Stimulated activated CD4-positive, alpha-beta T cell treated with anti-CD3 and anti-CD28 coated beads, Interleukin-4, amount 100 ng/mL, for 48 hours (primary cell): ENCODE measurements around the gene DOP1A.

Experiments
- DNase-seq, 2 donors: peaks; one replicate each; pipeline ENCODE4 v3.0.0-alpha.2; 2020; ENCODE audit warnings: low read depth in 2 of 2

Gene DOP1A

GRCh38 chr6:83067448-83068439 lies at the start of gene DOP1A:
TSS of gene DOP1A (plus strand) at chr6:83067671. CDS start at chr6:83096978, 29,307 bp downstream.
- peak; percentile 97 for DNase-seq

GRCh38 chr6:83019741-83020140 lies 47.7 kb upstream of the DOP1A start:
- DNase-seq = no peak

- DNase-seq = no peak
Observed at GRCh38 chr6:83031689-83032088, 35.8 kb upstream of the DOP1A start.

DNA sequence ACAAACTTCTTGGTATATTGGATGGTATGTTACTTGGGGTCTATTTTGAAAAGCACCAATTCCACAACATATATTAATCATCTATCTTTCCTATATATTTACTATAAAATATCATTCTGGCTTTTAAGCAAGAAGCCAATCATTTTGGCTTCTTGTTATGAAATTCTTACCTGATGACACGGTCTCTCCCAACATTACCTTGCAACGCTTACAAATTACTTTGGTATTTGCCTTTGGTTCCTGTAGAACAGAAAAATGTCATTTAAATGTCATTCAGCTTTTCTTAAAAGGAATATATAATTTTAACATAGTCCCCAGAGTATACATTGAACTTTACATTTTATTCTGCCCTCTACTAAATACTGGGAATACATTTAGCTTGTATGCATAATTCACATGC lies 29.2 kb upstream of the DOP1A start:
- DNase-seq = no peak

GRCh38 chr6:83042467-83043053 lies 24.9 kb upstream of the DOP1A start:
- no peak for DNase-seq

DNA sequence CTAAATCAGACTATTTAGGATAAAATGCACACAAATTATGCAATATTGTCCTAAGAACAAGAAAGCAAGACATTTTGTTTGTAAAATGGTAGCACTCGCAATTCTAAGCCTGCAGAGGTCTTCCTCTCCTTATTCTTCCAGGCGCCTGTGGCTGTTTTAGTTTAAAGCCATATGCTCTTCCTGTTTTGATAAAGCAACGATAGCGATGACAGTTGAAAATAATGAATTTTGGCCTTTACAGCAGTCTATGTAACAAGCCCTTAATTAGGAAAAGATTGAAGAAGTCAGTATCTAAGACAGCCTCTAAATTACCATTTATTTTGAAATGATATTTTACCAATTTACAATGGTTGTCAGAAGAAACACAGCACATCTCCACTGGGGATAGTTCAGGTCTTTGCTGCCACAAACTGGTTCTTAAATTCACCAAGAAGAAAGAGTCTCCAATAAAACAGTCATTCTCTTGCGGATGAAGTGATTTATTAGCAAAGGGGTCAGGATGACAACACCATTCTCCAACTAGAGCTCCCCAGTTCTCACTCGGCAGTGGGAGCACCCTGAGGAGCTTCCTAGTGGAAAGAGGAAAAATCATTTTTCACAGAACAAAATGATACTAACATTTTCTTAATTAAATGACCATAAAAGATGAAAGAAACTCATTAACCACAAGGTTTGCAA lies 23.2 kb upstream of the DOP1A start:
- no peak for DNase-seq

- no peak for DNase-seq
Observed at GRCh38 chr6:83047065-83047754, 20.3 kb upstream of the DOP1A start.

DNA sequence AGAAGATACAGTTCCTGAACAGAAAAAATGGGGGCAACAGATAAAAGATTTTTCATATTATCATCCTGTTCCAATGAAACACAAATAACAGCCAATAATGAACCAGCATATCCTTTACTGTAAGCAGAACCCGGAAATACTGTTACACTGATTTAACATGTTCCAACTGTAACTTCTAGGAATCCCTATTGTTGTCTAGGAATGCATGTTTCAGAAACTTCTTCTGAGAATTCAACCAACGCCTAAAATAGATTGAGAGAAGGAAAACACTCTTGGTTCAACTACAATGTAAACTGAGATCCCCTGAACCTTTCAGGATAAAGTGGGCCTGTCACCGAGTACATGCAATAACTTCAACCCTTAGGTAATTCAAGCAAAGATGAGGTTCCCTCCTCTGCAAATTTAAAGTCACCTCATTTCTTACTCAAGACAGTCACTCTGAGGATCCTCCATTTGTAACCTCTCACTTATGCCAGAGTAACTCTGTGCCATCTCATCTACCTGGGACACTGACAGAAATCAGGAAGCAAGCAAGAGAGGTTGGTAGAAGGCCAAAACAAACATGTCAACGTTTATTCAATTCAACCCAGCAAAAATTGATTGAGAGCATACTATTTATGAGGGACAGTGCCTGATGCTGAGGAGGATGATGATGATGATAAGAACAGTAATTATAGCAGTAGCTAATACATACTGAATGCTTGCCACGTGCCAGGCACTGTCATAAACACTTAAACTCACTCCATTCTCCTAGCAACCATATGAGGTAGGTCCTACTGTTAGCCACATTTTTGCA lies 15.9 kb upstream of the DOP1A start:
- DNase-seq = no peak

DNA sequence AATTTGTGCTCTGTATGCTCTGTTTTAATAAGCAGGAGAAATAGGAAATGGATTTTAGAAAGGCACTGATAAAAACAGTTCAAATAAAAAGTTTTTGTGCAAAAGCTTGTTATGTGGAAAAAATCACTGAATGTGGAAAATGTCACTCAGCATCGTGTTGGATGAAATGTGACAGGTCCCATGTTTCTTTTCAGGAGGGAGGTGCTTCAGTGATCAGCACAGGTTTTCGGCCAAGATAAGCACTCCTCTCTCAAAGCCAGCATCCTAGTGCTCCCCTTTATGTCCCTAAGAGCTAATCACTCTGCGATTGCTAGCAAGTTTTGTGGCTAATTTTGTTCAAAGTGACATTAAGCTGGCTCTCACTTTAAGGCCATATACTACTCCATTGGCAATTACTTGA lies 13.8 kb upstream of the DOP1A start:
- no peak for DNase-seq

- DNase-seq = peak in 1 of 2 donors; percentile 6
Observed at GRCh38 chr6:83055366-83055964, 12.0 kb upstream of the DOP1A start.

- no peak for DNase-seq
Observed at GRCh38 chr6:83057705-83058321, 9.7 kb upstream of the DOP1A start.

DNA sequence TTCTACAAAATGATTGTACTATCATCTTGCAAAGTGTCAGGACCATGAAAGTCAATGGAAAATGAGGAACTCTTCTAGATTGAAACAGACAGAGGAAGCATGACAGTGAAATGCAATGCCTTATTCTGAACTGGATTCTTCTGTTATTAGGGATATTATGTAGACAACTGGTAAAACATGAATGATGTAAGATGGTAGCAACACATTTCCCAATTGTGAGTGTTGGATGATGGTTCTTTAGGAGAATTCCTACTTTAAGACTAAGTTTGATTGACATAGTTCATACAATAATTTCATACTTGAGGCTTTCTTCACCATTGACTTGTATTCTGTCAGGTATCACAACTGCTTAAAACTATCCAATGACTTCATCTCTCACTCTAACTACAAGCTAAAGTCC lies 6.3 kb upstream of the DOP1A start:
- no peak for DNase-seq

- DNase-seq = no peak
Observed at GRCh38 chr6:83062225-83062624, 5.2 kb upstream of the DOP1A start.

- peak; percentile 92 to 94 for DNase-seq
Observed at GRCh38 chr6:83065511-83066192, 1.8 kb upstream of the DOP1A start, which contains the start of gene UBE3D. TSS of gene UBE3D (minus strand) at chr6:83065841. CDS start at chr6:83065718, 123 bp downstream.

DNA sequence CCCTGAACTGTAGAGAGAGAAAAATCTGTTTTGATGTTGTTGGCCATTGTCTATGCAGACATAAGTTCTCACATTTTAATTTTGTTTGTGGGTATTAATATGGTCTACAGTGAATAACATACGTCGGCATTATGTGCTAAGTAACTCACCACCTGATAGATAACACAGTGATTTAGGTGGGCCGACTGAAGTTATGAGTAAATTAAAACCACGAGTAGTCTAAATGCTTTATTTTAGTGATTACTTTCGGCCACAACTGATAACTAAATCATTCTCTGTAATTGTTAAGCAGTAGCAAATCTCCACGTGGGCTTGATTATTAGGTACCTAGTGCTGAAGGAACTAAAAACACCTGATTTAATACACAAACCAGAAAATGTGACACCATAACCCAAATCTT lies 1.1 kb downstream of the DOP1A start:
- DNase-seq = no peak

DNA sequence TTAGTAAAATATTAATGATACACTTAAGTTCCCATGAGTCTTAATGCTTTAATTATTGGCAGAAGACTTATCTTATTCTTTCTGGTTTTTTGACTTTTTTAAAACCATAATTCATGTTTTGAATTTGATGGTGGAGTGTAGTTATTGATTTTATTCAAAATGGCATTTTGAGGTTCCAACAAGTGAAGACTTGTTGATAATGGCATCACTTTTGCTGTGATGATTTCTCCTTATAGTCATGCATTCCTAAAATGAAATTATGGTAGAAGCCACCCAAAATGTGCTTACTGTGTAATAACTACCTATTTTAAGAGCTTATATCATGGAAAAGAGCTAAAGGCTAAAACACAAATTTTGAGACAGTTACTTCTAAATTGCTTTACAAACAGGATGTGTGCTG lies 2.2 kb downstream of the DOP1A start:
- DNase-seq = no peak

DNA sequence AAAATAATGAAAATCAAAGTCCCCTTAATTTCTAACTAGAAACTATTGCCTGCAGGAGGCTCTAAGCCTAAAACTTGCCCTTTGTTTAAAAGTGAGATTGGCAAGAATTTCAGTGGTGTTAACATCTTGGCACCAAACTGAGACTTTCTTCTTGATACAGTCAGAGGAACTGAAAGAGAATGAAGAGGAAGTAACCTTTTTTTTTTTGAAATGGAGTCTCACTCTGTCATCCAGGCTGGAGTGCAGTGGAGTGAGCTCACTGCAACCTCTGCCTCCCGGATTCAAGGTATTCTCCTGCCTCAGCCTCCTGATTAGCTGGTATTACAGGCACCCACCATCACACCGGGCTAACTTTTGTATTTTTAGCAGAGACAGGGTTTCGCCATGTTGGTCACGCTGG lies 3.6 kb downstream of the DOP1A start:
- no peak for DNase-seq

GRCh38 chr6:83071707-83072106 lies 4.2 kb downstream of the DOP1A start:
- no peak for DNase-seq

GRCh38 chr6:83072726-83073125 lies 5.3 kb downstream of the DOP1A start:
- DNase-seq = no peak

GRCh38 chr6:83073615-83074014 lies 6.1 kb downstream of the DOP1A start:
- DNase-seq = no peak
